H1 (cell line): ENCODE results near the gene PRKCA. TPM values are rescaled to one million over a fixed set of nuclear protein-coding genes. Genes with fewer than 3 reads are reported as not detected.

Experiments used
- CHD7 ChIP-seq: fragments of 300-600 bp; sonication (generic); IDR thresholded peaks from 2 replicates; pipeline ENCODE4 v1.7.1; 2012; ENCODE audit warnings: low read length, moderate library complexity, mild to moderate bottlenecking, inconsistent platforms; ENCODE audit not compliant: insufficient replicate concordance
- JUN ChIP-seq: IDR thresholded peaks from 2 replicates; pipeline ENCODE4 v1.6.1; 2011; ENCODE audit warnings: low read depth, mild to moderate bottlenecking, improper control_type of control experiment, low read length
- polyA plus RNA-seq, 7 experiments: library from polyadenylated mRNA; depleted of rRNA in 3 of 7; stranded (reverse) in 5 of 7; unstranded in 2 of 7; fragments of >200 nt in 5 of 7; fragments of 200-250 nt in 2 of 7; gene quantifications; 1 replicate in 5 of 7; 2 replicates in 1 of 7; 4 replicates in 1 of 7; pipeline versions ENCODE4 v1.2.1 to v1.2.3, GENCODE V29; 2011 to 2013; ENCODE audit warnings: missing spikeins in 2 of 7, mixed read lengths in 2 of 7
- total RNA-seq: library from RNA; stranded (reverse); fragmentation: NEBNext Ultra II Directional; extraction: Animal tissue kit (Norgen Biotek cat#: 25700); gene quantifications from 2 replicates; pipeline ENCODE4 v1.2.1, GENCODE V29; 2021

The PRKCA gene
- total and polyA plus RNA-seq, 2 of the 8 experiments (the other 6 are each of a cell fraction or from before 2014, with no cell fraction given): 5.8 to 17.8 TPM

GRCh38 chr17:66762276-66762675 lies 459.9 kb downstream of the PRKCA start (continued):
- TF ChIP-seq CHD7: no peak
- TF ChIP-seq JUN: no peak
